Vagina (tissue), 2 donors: ENCODE data around the gene TGFBR3.

ENCODE experiments used
- POLR2A ChIP-seq, 2 donors: fragments of 450-650 bp; IDR thresholded peaks; one replicate each; pipeline ENCODE4 v1.6.1; 2017; ENCODE audit warnings: antibody characterized with exemption in 2 of 2, mild to moderate bottlenecking in 2 of 2, moderate library complexity in 2 of 2
- POLR2AphosphoS5 ChIP-seq, 2 donors: sonication (generic); formaldehyde crosslinking; IDR thresholded peaks; one replicate each; pipeline ENCODE4 v1.9.0; 2017; ENCODE audit warnings: antibody characterized with exemption in 2 of 2, mild to moderate bottlenecking in 2 of 2, low read depth in 1 of 2; ENCODE audit not compliant: insufficient read depth in 1 of 2
- TF ChIP-seq, protein P1 (sequence below), 3 experiments: fragments of 450-650 bp in 2 of 3; fragments of 200-600 bp in 1 of 3; sonication (generic) in 1 of 3; IDR thresholded peaks; one replicate each; pipeline ENCODE4 v1.5.1; 2017 to 2019; ENCODE audit warnings: antibody characterized with exemption in 3 of 3, mild to moderate bottlenecking in 2 of 3, moderate library complexity in 2 of 3

DNA sequence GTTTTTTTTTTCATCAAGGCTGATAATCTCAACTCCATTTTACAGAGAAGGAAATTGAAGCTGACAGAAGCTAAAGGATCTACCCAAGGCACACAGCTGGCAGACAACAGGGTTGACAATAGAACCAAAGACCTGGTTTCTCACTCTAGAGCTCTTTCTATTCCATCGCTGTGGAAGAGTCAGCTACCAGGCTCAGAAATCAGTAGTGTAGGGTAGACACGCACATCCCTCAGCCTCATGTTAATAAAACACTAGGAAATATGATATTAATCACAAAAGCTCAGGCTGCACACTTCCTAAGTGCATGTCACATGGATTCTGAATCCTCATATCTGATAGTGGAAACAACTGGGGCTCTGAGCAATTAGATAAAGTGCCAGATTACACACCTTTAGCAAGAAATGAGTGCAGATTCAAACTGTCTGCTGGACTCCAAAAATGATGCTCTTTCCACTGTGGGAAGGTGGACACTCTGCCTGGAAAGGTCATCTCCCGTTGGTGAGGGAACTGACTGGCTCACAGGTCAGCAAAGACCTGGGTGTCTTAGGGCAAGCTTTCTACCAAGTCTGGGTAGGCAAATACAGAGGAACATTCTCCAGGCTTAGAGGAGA, 139.1 kb downstream of the TGFBR3 start:
- TF ChIP-seq POLR2A (IDR thresholded peaks at IDR 0.05), result no peak
- TF ChIP-seq, protein P1, sequence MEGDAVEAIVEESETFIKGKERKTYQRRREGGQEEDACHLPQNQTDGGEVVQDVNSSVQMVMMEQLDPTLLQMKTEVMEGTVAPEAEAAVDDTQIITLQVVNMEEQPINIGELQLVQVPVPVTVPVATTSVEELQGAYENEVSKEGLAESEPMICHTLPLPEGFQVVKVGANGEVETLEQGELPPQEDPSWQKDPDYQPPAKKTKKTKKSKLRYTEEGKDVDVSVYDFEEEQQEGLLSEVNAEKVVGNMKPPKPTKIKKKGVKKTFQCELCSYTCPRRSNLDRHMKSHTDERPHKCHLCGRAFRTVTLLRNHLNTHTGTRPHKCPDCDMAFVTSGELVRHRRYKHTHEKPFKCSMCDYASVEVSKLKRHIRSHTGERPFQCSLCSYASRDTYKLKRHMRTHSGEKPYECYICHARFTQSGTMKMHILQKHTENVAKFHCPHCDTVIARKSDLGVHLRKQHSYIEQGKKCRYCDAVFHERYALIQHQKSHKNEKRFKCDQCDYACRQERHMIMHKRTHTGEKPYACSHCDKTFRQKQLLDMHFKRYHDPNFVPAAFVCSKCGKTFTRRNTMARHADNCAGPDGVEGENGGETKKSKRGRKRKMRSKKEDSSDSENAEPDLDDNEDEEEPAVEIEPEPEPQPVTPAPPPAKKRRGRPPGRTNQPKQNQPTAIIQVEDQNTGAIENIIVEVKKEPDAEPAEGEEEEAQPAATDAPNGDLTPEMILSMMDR (IDR thresholded peaks at IDR 0.05), result no peak
- TF ChIP-seq POLR2AphosphoS5 (IDR thresholded peaks at IDR 0.05; ENCODE audit: insufficient read depth in 1 of 2, low read depth in 1 of 2), result no peak
